Urinary bladder (tissue), 4 donors: Measurements from ENCODE around the gene SAXO2. TPM values are rescaled to one million over a fixed set of nuclear protein-coding genes. Genes with fewer than 3 reads are reported as not detected.
"Not testable (repeated sequence)": the region's sequence is repeated elsewhere in the genome, so short reads cannot be mapped to it uniquely, and the experiment has no call there.

ENCODE experiments used
- DNase-seq: peaks from one replicate; pipeline ENCODE4 v3.0.0-alpha.2; 2015; ENCODE audit errors: extremely low spot score
- H3K27ac ChIP-seq: one replicate; pipeline ENCODE4 v1.5.1; 2013; ENCODE audit warnings: low read depth, mild to moderate bottlenecking, moderate library complexity
- H3K36me3 ChIP-seq: one replicate; pipeline ENCODE4 v1.6.1; 2013; ENCODE audit warnings: mild to moderate bottlenecking, moderate library complexity; ENCODE audit not compliant: insufficient read depth
- H3K4me1 ChIP-seq: one replicate; pipeline ENCODE4 v1.6.1; 2013; ENCODE audit warnings: mild to moderate bottlenecking, moderate library complexity; ENCODE audit not compliant: insufficient read depth
- H3K4me3 ChIP-seq: one replicate; pipeline ENCODE4 v1.5.1; 2013; ENCODE audit warnings: low read depth, low read length
- WGBS: extraction: QIAGEN DNeasy Blood & Tissue Kit; methylation state at CpG from one replicate; pipeline ENCODE4 v1.1.7; 2013; 5-methylcytosine and 5-hydroxymethylcytosine counted together
- polyA plus RNA-seq: library from polyadenylated mRNA; stranded (reverse); fragments of 200-250 nt; gene quantifications from one replicate; pipeline ENCODE4 v1.2.3, GENCODE V29; 2013
- total RNA-seq: library from RNA; depleted of rRNA; stranded (reverse); fragments of >200 nt; gene quantifications from one replicate; pipeline ENCODE4 v1.2.3, GENCODE V29; 2014
- donor health status: healthy with polysubstance abuse.
- donor health status: healthy.

Gene SAXO2
- total and polyA plus RNA-seq, 2 donors, result 0.49 to 4.7 TPM

DNA sequence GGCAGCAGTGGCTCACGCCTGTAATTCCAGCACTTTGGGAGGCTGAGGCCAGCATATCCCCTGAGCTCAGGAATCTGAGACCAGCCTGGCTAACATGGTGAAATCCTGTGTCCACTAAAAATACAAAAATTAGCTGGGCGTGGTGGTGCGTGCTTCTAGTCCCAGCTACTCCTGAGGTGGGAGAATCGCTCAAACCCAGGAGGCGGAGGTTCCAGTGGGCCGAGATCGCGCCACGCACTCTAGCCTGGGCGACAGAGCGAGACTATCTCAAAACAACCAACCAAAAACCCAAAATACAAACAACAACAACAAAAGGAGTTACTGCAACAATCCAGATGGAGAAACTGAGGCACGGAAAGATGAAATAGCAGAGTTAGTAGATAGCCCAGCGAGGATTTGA is 35.4 kb downstream of the SAXO2 start:
- no peaks in the 10 kb centered on the region for H3K4me1 ChIP-seq
- H3K27ac ChIP-seq, result no peak overlapping the region
- H3K36me3 ChIP-seq, result no peaks in the 10 kb centered on the region
- 95% methylated on average over 13 of the region's 13 CpGs for WGBS
- DNase-seq, result no peak
- no peak overlapping the region for H3K4me3 ChIP-seq

GRCh38 chr15:82298520-82298919 is 35.9 kb downstream of the SAXO2 start:
- no peaks in the 10 kb centered on the region for H3K4me1 ChIP-seq
- no peak overlapping the region for H3K4me3 ChIP-seq
- H3K27ac ChIP-seq, result no peak overlapping the region
- H3K36me3 ChIP-seq, result no peaks in the 10 kb centered on the region
- WGBS, result 24% methylated on average over 44 of the region's 44 CpGs
- no peak for DNase-seq

DNA sequence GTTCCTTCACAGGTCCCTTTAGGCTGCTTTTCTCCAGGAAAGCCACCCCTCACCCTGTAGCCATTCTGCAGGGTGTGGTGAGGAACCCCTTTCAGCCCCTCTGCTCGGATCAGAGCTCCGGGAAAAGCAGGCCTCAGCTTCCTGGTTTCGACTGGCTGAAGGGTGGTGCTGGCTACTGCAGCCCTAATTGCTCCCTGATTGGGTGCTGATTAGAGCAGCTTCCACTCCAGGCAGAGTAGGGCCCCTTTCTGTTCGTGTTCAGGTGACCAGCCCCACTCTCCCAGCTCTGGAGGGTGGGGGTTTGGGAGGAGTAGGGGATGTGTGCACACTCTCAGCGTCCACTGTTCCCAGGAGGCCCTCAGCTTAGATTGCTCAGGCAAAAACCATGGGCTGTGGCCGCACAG is 36.9 kb downstream of the SAXO2 start:
- not testable (repeated sequence) for H3K4me3 ChIP-seq, H3K4me1 ChIP-seq, H3K27ac ChIP-seq, H3K36me3 ChIP-seq, DNase-seq
- 68% methylated on average over 3 of the region's 6 CpGs for WGBS

DNA sequence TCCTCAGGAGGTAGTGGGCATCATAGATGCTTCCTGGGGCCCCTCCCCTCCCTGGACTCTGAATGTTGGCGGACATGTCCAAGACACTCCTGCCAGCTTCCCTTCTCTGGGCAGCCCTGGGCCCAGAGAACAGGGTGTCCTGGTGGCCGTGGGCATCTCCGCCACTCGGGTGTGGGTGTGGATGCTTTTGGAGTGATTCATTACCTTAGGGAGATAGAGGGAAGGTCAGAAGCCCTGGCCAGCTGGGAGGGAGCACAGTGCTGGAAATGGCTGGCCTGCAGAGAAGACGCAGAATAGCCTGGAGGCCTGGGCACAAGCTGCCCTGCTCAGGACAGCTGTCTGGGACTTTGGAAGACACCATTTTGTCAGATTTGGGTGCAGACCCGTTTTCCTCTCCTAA is 37.7 kb downstream of the SAXO2 start:
- DNase-seq, H3K4me1 ChIP-seq, H3K36me3 ChIP-seq, H3K27ac ChIP-seq, H3K4me3 ChIP-seq: not testable (repeated sequence)
- 64% methylated on average over 6 of the region's 6 CpGs for WGBS

- 91% methylated on average over 7 of the region's 7 CpGs for WGBS
- Histone ChIP-seq H3K27ac (no peak overlapping the region), H3K4me3 (no peak overlapping the region), H3K36me3 (no peaks in the 10 kb centered on the region), H3K4me1 (no peaks in the 10 kb centered on the region)
- DNase-seq, result no peak
These were observed 38.3 kb downstream of the SAXO2 start for GRCh38 chr15:82300883-82301282.

DNA sequence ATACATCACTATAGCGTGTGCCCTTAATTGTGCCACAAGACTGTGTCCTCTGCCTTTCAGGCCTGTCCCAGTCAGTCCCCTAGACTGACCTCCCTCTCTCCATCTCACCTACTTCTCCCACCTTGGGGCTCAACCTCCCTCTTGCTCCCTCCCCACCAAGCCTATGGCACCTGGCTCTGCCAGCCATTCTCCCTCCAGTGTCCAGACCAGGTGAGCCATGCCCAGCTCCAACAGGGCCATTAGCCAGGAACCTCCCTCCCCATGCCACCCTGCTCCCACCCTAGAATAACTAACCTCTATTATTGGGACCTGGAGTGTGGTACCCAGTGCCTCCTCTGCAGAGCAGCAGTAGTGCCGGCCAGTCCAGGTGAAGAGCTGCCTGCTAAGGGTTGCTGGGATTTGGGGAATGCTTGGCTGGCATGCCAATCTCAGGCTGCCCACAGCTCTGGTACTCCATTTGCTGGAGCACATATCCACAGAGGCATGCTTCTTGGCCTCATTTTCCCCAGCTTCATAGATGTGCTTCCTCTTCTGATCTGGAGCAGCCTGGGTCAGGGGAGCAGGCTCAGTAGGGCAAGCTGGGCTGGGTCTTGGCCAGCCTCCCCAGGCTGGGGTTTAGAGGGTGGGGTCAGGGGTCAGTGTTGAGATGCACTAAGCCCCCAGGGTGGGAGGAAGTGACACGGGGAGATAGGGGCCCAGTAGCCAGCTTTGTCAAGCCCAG is 38.8 kb downstream of the SAXO2 start:
- no peaks in the 10 kb centered on the region for H3K36me3 ChIP-seq
- no peak overlapping the region for H3K27ac ChIP-seq
- no peak overlapping the region for H3K4me3 ChIP-seq
- no peaks in the 10 kb centered on the region for H3K4me1 ChIP-seq
- DNase-seq, result no peak
- WGBS, result 73% methylated on average over 3 of the region's 3 CpGs

DNA sequence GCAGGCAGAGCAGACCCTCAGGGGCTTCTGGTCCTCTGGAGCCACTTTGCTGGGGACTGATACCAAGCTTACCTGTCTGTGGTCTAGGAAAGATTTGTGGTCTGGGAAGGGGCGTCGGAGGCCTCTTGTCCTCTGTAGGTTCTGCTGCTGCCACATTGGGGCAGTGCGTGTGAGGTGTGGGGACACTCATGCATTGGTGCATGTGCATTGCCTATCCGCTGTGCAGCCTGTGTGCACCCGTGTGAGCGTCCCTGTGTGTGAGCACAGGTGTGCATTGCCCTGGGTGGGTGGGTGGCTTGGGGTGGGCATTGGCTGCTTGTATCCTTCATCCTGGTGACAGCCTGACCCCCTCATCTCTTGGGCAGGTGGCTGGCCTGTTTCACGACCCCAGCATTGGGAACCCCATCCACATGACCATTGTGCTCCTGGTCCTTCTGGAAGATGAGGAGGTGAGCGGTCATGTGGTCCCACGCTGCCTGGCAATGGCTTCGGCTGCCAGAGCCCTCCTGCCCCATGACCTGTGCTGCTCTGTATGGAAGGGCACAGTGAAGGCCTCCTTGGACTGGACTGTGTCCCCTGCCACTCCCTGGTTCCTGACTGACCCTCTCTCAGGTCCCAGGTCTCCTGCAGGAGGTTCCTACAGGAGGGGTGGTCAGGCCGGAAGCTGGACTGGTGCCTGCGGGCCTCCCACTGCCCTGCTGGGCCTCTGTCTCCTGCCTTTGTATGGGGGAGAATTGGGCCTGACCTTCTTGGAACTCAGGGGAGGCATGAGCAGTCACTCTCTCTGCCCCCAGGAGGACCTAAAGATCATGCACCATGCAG is 41.5 kb downstream of the SAXO2 start:
- Histone ChIP-seq H3K4me1 (no peaks in the 10 kb centered on the region), H3K27ac (no peak overlapping the region), H3K36me3 (no peaks in the 10 kb centered on the region), H3K4me3 (no peak overlapping the region)
- no peak for DNase-seq
- WGBS, result 93% methylated on average over 12 of the region's 12 CpGs

GRCh38 chr15:82304778-82305090 is 42.1 kb downstream of the SAXO2 start:
- WGBS, result 93% methylated on average over 4 of the region's 4 CpGs
- H3K27ac ChIP-seq, result no peak overlapping the region
- H3K4me1 ChIP-seq, result no peaks in the 10 kb centered on the region
- no peak overlapping the region for H3K4me3 ChIP-seq
- no peaks in the 10 kb centered on the region for H3K36me3 ChIP-seq
- DNase-seq, result no peak

DNA sequence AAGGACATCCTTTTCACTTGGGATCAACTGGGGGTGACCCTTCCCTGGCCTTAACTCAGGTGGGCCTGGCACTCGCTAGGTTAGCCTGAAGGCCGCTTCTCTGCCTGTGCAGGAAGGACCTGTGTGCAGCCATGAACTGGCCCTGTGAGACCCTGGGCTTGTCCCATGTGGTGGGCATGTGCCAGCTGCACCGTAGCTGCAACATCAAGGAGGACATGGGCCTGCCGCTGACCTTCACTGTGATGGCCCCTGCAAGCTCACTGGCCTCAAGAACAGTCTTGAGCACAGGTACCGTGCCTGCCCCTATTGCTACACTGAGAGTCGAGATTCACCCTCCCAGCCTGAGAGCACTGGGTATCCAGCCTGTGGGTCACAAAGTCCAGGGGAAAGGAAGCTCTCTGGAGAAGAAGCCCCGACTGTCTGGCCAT is 43.0 kb downstream of the SAXO2 start:
- H3K27ac ChIP-seq, result no peak overlapping the region
- 88% methylated on average over 7 of the region's 7 CpGs for WGBS
- H3K36me3 ChIP-seq, result no peaks in the 10 kb centered on the region
- DNase-seq, result no peak
- no peaks in the 10 kb centered on the region for H3K4me1 ChIP-seq
- H3K4me3 ChIP-seq, result no peak overlapping the region

- 87% methylated on average over 16 of the region's 16 CpGs for WGBS
- no peak for DNase-seq
- H3K27ac ChIP-seq, result no peak overlapping the region
These were observed 44.4 kb downstream of the SAXO2 start for GRCh38 chr15:82306791-82307713.

GRCh38 chr15:82307714-82308081 is 45.1 kb downstream of the SAXO2 start:
- DNase-seq, result no peak
- no peak overlapping the region for H3K4me3 ChIP-seq
- WGBS, result 83% methylated on average over 7 of the region's 8 CpGs

More at GRCh38 chr15:82306791-82307713, 44.4 kb downstream of the SAXO2 start:
- Histone ChIP-seq H3K4me1 (no peaks in the 10 kb centered on the region), H3K36me3 (no peaks in the 10 kb centered on the region), H3K4me3 (no peak overlapping the region)

DNA sequence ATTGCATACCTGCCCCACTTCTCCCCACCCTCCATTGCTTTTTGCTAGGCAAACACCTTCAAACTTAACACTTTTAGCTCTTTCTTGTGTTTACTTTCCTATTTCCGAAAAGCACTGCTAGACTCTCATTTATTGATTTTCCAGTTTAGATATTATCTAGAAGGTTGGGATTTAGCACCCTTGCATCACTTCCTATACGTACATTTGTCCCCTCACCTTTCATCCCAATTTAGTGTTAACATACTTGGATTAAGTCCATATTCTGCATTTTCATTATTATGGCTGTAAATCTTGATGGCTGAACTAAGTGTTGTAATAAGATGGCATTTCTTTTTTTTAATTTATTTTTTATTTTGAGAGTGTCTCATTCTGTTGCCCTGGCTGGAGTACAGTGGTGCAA is 47.2 kb downstream of the SAXO2 start:
- no peak overlapping the region for H3K4me3 ChIP-seq
- WGBS, result 86% methylated on average over 2 of the region's 2 CpGs
- H3K27ac ChIP-seq, result no peak overlapping the region
- DNase-seq, result no peak
- H3K4me1 ChIP-seq, result no peaks in the 10 kb centered on the region
- H3K36me3 ChIP-seq, result no peaks in the 10 kb centered on the region

More at GRCh38 chr15:82307714-82308081, 45.1 kb downstream of the SAXO2 start:
- Histone ChIP-seq H3K4me1 (no peaks in the 10 kb centered on the region), H3K36me3 (no peaks in the 10 kb centered on the region), H3K27ac (no peak overlapping the region)

GRCh38 chr15:82311321-82311720 is 48.7 kb downstream of the SAXO2 start:
- not testable (repeated sequence) for H3K36me3 ChIP-seq, DNase-seq, H3K4me1 ChIP-seq, H3K27ac ChIP-seq, H3K4me3 ChIP-seq
- 84% methylated on average over 5 of the region's 5 CpGs for WGBS
